SU-DHL-6 (cell line): Measurements from ENCODE around the gene COL20A1.
"Not testable (repeated sequence)": the region's sequence is repeated elsewhere in the genome, so short reads cannot be mapped to it uniquely, and the experiment has no call there.

Source experiments
- H2AFZ ChIP-seq: fragments of 200-600 bp; sonication (generic); 2 replicates; pipeline ENCODE4 v1.6.1; 2014; ENCODE audit warnings: low read depth, mild to moderate bottlenecking, moderate library complexity, mixed read lengths, antibody characterized with exemption, low read length; ENCODE audit not compliant: severe bottlenecking
- H3F3A ChIP-seq: fragments of 200-600 bp; shearing (Covaris generic); 2 replicates; pipeline ENCODE4 v1.6.0; 2016; ENCODE audit warnings: antibody characterized with exemption, mild to moderate bottlenecking; ENCODE audit not compliant: insufficient read depth
- H3K27ac ChIP-seq: fragments of 200-600 bp; sonication (generic); 2 replicates; pipeline ENCODE4 v1.5.1; 2016; ENCODE audit warnings: low read depth, mild to moderate bottlenecking, low read length, moderate library complexity, mixed read lengths
- H3K27me3 ChIP-seq: fragments of 200-600 bp; sonication (generic), shearing (Covaris generic); 2 replicates; pipeline ENCODE4 v1.6.0; 2014; ENCODE audit warnings: mild to moderate bottlenecking, low read length
- H3K36me3 ChIP-seq: fragments of 200-600 bp; sonication (generic); 2 replicates; pipeline ENCODE4 v1.6.1; 2014; ENCODE audit warnings: mild to moderate bottlenecking, low read length, mixed read lengths
- H3K4me2 ChIP-seq: fragments of 300-600, 200-600 bp; shearing (Covaris generic), sonication (generic); 2 replicates; pipeline ENCODE4 v1.6.0; 2014; ENCODE audit warnings: low read length, low read depth, mild to moderate bottlenecking; ENCODE audit not compliant: poor library complexity, severe bottlenecking
- H3K4me3 ChIP-seq: fragments of 200-600 bp; sonication (generic); 2 replicates; pipeline ENCODE4 v1.5.1; 2014; ENCODE audit warnings: antibody characterized with exemption, low read length, mild to moderate bottlenecking, mixed read lengths; ENCODE audit not compliant: insufficient read depth, poor library complexity, severe bottlenecking
- H3K79me2 ChIP-seq: fragments of 200-600 bp; sonication (generic); 2 replicates; pipeline ENCODE4 v1.6.1; 2014; ENCODE audit warnings: mild to moderate bottlenecking, low read length, moderate library complexity; ENCODE audit not compliant: insufficient read depth
- H3K9ac ChIP-seq: fragments of 200-600 bp; sonication (generic); 2 replicates; pipeline ENCODE4 v1.7.0; 2014; ENCODE audit warnings: mild to moderate bottlenecking, low read length
- H3K9me2 ChIP-seq: fragments of 200-600 bp; sonication (generic); replicated peaks from 2 replicates; pipeline ENCODE4 v1.6.1; 2014; ENCODE audit warnings: low read length; ENCODE audit not compliant: insufficient read depth
- H3K9me3 ChIP-seq: fragments of 200-600 bp; sonication (generic); 2 replicates; pipeline ENCODE4 v1.6.1; 2014; ENCODE audit warnings: low read length, mixed read lengths; ENCODE audit not compliant: insufficient read depth
- H4K20me1 ChIP-seq: fragments of 200-600 bp; sonication (generic); 2 replicates; pipeline ENCODE4 v1.6.1; 2014; ENCODE audit warnings: low read depth, mild to moderate bottlenecking, antibody characterized with exemption, low read length, moderate library complexity, mixed read lengths
- CTCF ChIP-seq: fragments of 200-600 bp; sonication (generic); IDR thresholded peaks from one replicate; pipeline ENCODE4 v1.5.1; 2017; ENCODE audit warnings: antibody characterized with exemption, mild to moderate bottlenecking, low read length, moderate library complexity; ENCODE audit not compliant: insufficient read depth, poor library complexity, severe bottlenecking
- EZH2phosphoT487 ChIP-seq: fragments of 200-600 bp; sonication (generic), shearing (Covaris generic); conservative IDR thresholded peaks from 2 replicates; pipeline ENCODE4 v1.6.1; 2018; ENCODE audit warnings: mild to moderate bottlenecking, antibody characterized with exemption, low read length, moderate library complexity, mixed read lengths

COL20A1 gene

DNA sequence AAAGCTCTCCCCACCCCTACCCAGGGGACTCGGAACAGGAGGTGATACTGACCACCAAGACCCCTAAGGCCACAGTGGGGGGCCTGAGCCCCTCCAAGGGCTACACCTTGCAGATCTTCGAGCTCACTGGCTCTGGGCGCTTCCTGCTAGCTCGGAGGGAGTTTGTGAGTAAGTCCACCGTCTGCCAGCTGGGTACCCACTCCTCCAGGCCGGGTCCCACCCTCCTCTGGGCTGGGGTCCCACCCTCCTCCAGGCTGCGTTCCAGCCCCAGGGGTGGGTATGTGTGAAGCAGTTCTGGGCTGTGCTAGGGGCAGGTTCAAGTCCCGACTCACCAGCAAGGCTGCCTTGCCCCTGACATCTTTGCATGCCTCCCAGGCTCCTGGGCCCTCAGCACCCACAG is 12.4 kb downstream of the COL20A1 start:
- H3K4me3 ChIP-seq, result no peak overlapping the region
- no peak overlapping the region for H3K27ac ChIP-seq
- H3K9ac ChIP-seq, result no peak overlapping the region
- H3K9me3 ChIP-seq, result no peaks in the 10 kb centered on the region
- no peaks in the 10 kb centered on the region for H4K20me1 ChIP-seq
- H3K79me2 ChIP-seq, result no peaks in the 10 kb centered on the region
- no peaks in the 10 kb centered on the region for H3K27me3 ChIP-seq
- no peak overlapping the region for H3K4me2 ChIP-seq
- TF ChIP-seq CTCF (no peak), EZH2phosphoT487 (no peak)
- no peak overlapping the region for H2AFZ ChIP-seq
- no peaks in the 10 kb centered on the region for H3F3A ChIP-seq
- no peaks in the 10 kb centered on the region for H3K9me2 ChIP-seq
- no peaks in the 10 kb centered on the region for H3K36me3 ChIP-seq

GRCh38 chr20:63305933-63306672 is 13.1 kb downstream of the COL20A1 start:
- H3K79me2 ChIP-seq, H3K9ac ChIP-seq, H3K9me3 ChIP-seq, H4K20me1 ChIP-seq, H3K36me3 ChIP-seq, H3K4me3 ChIP-seq, H3K4me2 ChIP-seq, H3K27me3 ChIP-seq, H3K9me2 ChIP-seq, H3K27ac ChIP-seq, H2AFZ ChIP-seq, H3F3A ChIP-seq: not testable (repeated sequence)

- Histone ChIP-seq H3K9me2 (no peaks in the 10 kb centered on the region), H3K4me3 (no peak overlapping the region), H3F3A (no peaks in the 10 kb centered on the region), H3K4me2 (no peak overlapping the region), H3K27me3 (no peaks in the 10 kb centered on the region), H2AFZ (no peak overlapping the region), H3K9ac (no peak overlapping the region), H3K9me3 (no peaks in the 10 kb centered on the region), H4K20me1 (no peaks in the 10 kb centered on the region), H3K36me3 (no peaks in the 10 kb centered on the region), H3K79me2 (no peaks in the 10 kb centered on the region), H3K27ac (no peak overlapping the region)
- TF ChIP-seq CTCF (no peak), EZH2phosphoT487 (no peak)
These were observed 13.9 kb downstream of the COL20A1 start for GRCh38 chr20:63306673-63307537.
